Measurements from ENCODE around the gene S100A7.

- TF ChIP-seq CTCF (IDR thresholded peaks at IDR 0.05) (no peak), POLR2A (IDR thresholded peaks at IDR 0.05) (no peak)
Observed at GRCh38 chr1:153476491-153477093, 16.1 kb upstream of the S100A7 start.

Data from ovary (tissue), 3 donors.